ENCODE measurements around the gene TMEM79. TPM values are rescaled to one million over a fixed set of nuclear protein-coding genes. Genes with fewer than 3 reads are reported as not detected.

TMEM79 gene, protein sequence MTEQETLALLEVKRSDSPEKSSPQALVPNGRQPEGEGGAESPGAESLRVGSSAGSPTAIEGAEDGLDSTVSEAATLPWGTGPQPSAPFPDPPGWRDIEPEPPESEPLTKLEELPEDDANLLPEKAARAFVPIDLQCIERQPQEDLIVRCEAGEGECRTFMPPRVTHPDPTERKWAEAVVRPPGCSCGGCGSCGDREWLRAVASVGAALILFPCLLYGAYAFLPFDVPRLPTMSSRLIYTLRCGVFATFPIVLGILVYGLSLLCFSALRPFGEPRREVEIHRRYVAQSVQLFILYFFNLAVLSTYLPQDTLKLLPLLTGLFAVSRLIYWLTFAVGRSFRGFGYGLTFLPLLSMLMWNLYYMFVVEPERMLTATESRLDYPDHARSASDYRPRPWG
- total RNA-seq = 0.93 and 1.1 TPM in 2 replicates

DNA sequence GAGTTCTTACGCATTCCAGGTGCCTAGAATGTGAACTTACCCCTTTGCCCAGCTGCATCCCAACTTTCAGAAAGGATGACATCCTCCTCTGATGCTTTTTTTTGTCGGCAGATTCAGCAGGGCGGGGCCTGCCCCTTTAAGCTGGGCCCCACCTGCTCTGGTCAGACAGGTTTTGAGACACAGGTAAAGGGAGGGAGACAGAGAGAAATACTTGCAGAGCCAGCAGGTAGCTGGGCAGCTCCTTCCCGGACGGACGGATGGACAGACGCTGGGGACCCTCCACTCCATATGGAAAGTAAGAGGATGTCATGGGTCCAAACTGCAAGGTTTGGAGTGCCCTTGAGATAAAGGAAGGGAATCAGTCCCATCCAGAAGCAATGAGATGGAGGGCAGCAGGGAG lies at the start of gene TMEM79:
TMEM79 (plus strand) TSS at position 214 of the 400 bp plus-strand sequence. CDS start 902 bp downstream, outside the sequence.

DNA sequence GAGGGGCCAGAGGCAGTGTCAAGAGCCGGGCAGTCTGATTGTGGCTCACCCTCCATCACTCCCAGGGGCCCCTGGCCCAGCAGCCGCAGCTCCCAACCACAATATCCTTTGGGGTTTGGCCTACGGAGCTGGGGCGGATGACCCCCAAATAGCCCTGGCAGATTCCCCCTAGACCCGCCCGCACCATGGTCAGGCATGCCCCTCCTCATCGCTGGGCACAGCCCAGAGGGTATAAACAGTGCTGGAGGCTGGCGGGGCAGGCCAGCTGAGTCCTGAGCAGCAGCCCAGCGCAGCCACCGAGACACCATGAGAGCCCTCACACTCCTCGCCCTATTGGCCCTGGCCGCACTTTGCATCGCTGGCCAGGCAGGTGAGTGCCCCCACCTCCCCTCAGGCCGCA lies 42.2 kb upstream of the TMEM79 start, which contains the start of gene BGLAP:
BGLAP (plus strand) TSS at position 259 of the 400 bp plus-strand sequence; CDS start at position 307, 48 bp downstream.

DNA sequence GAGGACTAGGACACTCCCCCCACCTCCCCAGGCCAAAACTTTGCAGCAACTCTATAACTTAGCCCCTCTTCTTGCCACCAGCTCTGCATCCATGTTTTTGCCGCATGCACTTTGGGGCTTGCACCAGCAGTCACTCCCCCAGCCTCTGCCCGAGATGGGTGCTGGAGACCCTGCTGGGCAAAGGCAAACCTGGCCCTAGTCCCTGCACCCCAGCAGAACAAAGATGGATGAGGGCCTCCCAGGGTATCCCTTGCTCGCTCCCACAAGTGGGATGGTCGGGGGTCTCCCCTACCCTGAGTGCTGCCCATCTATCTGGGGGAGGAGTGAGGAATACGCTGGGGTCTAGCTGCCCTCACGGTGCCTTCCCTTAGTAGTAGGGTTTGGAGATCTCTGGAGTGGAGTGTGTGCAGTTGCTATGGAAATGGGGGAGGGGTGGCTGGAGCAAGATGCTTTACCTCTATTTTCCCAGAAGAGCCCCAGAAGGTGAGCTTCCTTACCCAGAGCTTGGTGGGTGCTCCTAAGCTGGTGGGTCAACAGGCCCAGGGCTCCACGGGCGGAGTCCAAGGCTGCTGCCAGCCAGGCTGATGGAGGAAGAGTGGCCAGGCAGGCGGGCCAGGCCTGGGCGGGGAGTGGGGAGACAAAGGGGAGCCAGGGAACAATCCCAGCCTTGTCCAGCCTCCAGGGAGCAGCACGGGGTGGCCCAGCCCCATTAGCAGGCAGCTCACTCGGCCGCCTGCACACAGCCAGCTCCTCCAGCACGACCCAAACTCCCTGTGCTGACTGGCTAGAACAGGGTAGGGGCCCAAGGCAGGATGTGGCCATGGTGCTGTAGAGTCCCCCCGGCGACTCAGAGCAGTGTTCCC lies 36.4 kb upstream of the TMEM79 start, which contains the start of gene PAQR6:
PAQR6 (minus strand) TSS at position 597 of the 863 bp plus-strand sequence. CDS start 1,325 bp downstream, outside the sequence.

DNA sequence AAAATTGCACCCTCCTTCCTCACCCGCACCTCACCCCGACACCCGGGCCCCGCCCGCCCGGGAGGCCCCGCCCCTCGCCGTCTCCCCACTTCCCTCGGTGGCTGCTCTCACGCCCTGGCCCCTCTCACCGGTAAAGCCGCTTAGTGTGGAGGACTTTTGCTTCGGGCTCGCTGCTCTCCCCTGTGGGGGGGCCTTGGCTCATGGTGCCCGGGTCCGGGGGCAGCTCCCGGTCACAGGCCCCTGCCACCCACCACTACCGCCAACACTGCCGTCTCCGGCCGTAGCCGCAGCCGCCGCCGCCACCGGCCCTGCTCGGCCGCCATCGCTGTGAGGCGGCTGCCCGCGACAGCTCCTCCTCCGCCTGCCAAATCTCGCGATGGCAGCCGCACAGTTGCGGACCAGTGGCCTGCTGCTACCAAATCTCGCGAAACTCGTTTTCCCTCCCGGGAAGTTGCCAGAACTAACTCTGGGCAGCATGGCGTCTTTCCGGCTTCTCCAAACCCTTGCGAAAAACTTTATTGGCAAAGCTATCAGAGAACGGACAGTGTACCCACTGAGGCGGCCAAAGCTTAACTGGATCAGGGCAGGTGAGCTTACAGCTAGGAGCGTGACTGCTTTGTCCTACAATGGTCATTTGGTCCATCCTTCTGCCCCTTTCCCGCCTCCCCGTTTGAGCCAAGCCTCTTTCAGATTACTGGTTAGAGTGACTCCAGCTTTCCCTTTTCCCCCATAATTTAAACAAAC lies 1.5 kb upstream of the TMEM79 start, which contains the start of gene SMG5:
SMG5 (minus strand) TSS at position 347 of the 744 bp plus-strand sequence; CDS start at position 202, 145 bp downstream.

DNA sequence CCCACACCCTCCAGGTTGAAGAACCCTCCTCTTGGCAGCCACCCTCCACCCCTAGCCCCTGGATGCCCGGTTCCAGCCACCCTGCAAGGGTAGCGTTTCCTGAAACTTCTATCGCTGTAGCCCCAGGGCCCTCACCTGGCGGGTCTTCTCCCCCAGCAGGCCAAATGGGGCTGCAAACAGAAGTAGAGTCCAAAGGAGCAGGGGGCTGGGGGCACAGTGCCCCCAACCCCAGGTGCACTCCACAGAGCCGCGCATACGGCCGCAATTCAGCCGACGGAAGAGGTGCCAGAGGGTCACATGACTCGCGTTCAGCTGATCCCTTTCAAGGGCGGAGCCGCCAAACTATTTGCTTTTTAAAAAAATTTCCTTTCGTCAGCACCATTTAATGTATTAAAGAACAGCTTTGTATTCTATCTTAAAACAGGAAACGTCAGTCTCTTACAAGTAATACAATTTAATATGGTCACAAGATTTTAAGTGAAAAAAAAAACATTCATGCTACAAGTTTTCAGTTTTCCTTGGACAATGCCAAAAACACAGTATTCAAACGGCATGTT lies 11.3 kb downstream of the TMEM79 start, which contains the start of gene GLMP:
GLMP (minus strand) TSS at position 289 of the 557 bp plus-strand sequence; CDS start at position 255, 34 bp downstream.

DNA sequence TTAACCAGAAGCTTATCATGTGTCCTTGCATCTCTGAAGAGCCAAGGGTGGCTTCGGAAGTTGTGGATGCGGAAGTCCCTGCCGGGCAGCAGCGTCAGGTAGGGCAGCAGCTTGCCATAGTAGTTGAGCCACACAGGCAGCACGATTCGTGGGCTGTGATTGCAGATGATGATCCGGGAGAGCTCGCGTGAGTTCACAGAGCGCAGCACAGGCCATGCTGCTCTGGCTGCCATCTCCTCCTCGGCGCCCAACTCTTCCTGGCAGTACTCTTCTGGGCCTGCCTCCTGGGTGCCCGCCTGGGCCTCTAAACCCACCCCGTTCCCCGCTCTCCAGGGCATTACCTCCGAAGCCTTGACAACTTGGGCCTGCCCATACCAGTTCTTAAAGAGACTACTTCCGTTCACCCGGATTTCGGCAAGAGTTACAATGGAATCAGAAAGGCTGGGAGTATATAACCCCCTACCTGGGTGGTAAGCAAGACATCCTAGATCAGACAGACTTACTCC lies 14.8 kb downstream of the TMEM79 start, which contains the start of gene VHLL:
VHLL (minus strand) TSS at position 456 of the 506 bp plus-strand sequence; CDS start at position 338, 118 bp downstream.

DNA sequence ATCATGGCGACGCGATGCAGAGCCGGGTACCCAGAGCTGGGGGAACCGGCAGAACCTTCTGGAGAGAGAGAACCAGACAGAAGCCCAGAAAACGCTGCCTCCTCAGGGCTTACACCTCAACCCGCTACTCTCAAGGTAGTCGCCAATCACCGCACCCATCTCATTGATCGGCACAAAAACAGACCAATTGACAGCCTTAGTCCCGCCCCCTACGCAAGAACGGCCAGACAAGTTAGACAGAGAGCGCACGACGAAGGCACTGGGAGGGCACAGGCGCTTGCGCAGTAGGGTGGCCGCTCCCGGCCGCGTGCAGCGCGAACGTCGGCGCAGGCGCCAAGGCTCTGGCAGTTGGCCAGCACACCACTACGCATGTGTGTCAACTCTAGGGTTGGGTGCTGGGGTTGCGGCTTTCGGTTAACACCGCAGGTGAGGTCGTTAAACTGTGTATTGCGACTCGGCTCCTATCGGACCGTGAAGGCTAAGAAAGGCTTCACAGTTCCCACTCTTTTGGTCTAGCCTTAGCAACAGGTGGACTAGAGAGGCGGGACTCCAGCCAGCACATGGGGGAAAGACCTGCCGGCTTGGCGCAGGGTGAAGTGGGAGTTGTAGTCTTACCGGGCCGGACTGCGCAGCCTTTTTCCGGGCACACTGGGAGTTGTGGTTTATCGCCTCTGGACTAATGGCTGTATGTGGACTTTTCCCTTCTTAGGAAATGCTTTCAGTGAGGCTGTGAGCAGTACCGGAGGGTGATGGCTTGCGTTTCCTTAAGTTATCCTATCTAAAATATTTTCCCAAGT lies 54.3 kb downstream of the TMEM79 start, which contains the start of the genes CCT3 and TSACC:
CCT3 (minus strand) TSS at position 113 of the 797 bp plus-strand sequence; CDS start at position 5, 108 bp downstream.
TSACC (plus strand) TSS at position 347 of the 797 bp plus-strand sequence. CDS start 1,232 bp downstream, outside the sequence.

Other genes starting within 250 kb of the TMEM79 start
- 28.6 and 32.5 TPM in 2 replicates for gene UBQLN4, start 230.5 kb upstream of the TMEM79 start, total RNA-seq
- 42.2 and 45.9 TPM in 2 replicates for gene LAMTOR2, start 229.5 kb upstream of the TMEM79 start, total RNA-seq
- gene RAB25, start 223.2 kb upstream of the TMEM79 start, total RNA-seq = not detected in 2 replicates
- gene MEX3A, start 201.9 kb upstream of the TMEM79 start, total RNA-seq = 7.8 and 8.3 TPM in 2 replicates
- 677 and 814 TPM in 2 replicates for gene LMNA, start 169.6 kb upstream of the TMEM79 start, total RNA-seq
- gene SEMA4A, start 130.7 kb upstream of the TMEM79 start, total RNA-seq = 0.80 and 1.0 TPM in 2 replicates
- gene SLC25A44, start 90.2 kb upstream of the TMEM79 start, total RNA-seq = 17.6 and 20.6 TPM in 2 replicates
- 43.5 and 54.7 TPM in 2 replicates for gene PMF1, start 71.3 kb upstream of the TMEM79 start, total RNA-seq
- gene BGLAP, start 42.1 kb upstream of the TMEM79 start, total RNA-seq = 0.27 TPM in 1 of 2 replicates, not detected in the other
- gene PAQR6, start 36.3 kb upstream of the TMEM79 start, total RNA-seq = 0.27 and 0.36 TPM in 2 replicates
- 59.6 and 66.0 TPM in 2 replicates for gene SMG5, start 1.5 kb upstream of the TMEM79 start, total RNA-seq
- 41.1 and 41.2 TPM in 2 replicates for gene GLMP, start 11.4 kb downstream of the TMEM79 start, total RNA-seq
- not detected in 2 replicates for gene VHLL, start 15.0 kb downstream of the TMEM79 start, total RNA-seq
- gene CCT3, start 54.0 kb downstream of the TMEM79 start, total RNA-seq = 564 and 587 TPM in 2 replicates
- gene TSACC, start 54.2 kb downstream of the TMEM79 start, total RNA-seq = 0.40 TPM in 1 of 2 replicates, not detected in the other
- not detected in 2 replicates for gene RHBG, start 84.9 kb downstream of the TMEM79 start, total RNA-seq
- gene MEF2D, start 216.4 kb downstream of the TMEM79 start, total RNA-seq = 10.6 and 18.1 TPM in 2 replicates